Hepatocyte (in vitro differentiated cells): Measurements from ENCODE around the gene ZNRF3. TPM values are rescaled to one million over a fixed set of nuclear protein-coding genes. Genes with fewer than 3 reads are reported as not detected.

Experiments used
- DNase-seq: peaks from one replicate; pipeline ENCODE4 v3.0.0-alpha.2; 2016; ENCODE audit warnings: low spot score
- H2AFZ ChIP-seq: fragments of 200-600 bp; sonication (generic); 2 replicates; pipeline ENCODE4 v1.6.0; 2016; ENCODE audit warnings: antibody characterized with exemption, mild to moderate bottlenecking
- H3K27ac ChIP-seq: fragments of 200-600 bp; sonication (generic); 2 replicates; pipeline ENCODE4 v1.5.1; 2016; ENCODE audit warnings: mild to moderate bottlenecking
- H3K27me3 ChIP-seq: fragments of 200-600 bp; sonication (generic); 2 replicates; pipeline ENCODE4 v1.6.1; 2016
- H3K36me3 ChIP-seq: fragments of 200-600 bp; sonication (generic); replicated peaks from 2 replicates; pipeline ENCODE4 v1.5.1; 2016; ENCODE audit warnings: low read depth; ENCODE audit not compliant: insufficient read depth
- H3K4me1 ChIP-seq: fragments of 200-600 bp; sonication (generic); 2 replicates; pipeline ENCODE4 v1.5.1; 2016; ENCODE audit warnings: mild to moderate bottlenecking, moderate library complexity; ENCODE audit not compliant: insufficient read depth
- H3K4me2 ChIP-seq: fragments of 200-600 bp; sonication (generic); 2 replicates; pipeline ENCODE4 v1.6.0; 2016
- H3K4me3 ChIP-seq: fragments of 200-600 bp; sonication (generic); 2 replicates; pipeline ENCODE4 v1.5.1; 2016; ENCODE audit warnings: mild to moderate bottlenecking
- H3K79me2 ChIP-seq: fragments of 200-600 bp; sonication (generic); 2 replicates; pipeline ENCODE4 v1.6.0; 2017; ENCODE audit warnings: mild to moderate bottlenecking
- H3K9me2 ChIP-seq: fragments of 200-600 bp; sonication (generic); replicated peaks from 2 replicates; pipeline ENCODE4 v1.6.0; 2017; ENCODE audit warnings: mild to moderate bottlenecking; ENCODE audit not compliant: insufficient read depth
- H3K9me3 ChIP-seq: fragments of 200-600 bp; sonication (generic); 2 replicates; pipeline ENCODE4 v1.5.1; 2016; ENCODE audit warnings: low read depth, mild to moderate bottlenecking
- H4K20me1 ChIP-seq: fragments of 200-600 bp; sonication (generic); 2 replicates; pipeline ENCODE4 v1.6.0; 2016; ENCODE audit warnings: mild to moderate bottlenecking; ENCODE audit not compliant: insufficient read depth, poor library complexity, severe bottlenecking
- EZH2 ChIP-seq: fragments of 200-600 bp; sonication (generic); IDR thresholded peaks from 2 replicates; pipeline ENCODE4 v1.6.1; 2016; ENCODE audit warnings: antibody characterized with exemption, mild to moderate bottlenecking, borderline replicate concordance
- EZH2phosphoT487 ChIP-seq: fragments of 200-600 bp; sonication (generic); IDR thresholded peaks from one replicate; pipeline ENCODE4 v1.6.1; 2018; ENCODE audit warnings: antibody characterized with exemption, mild to moderate bottlenecking, low read depth, moderate library complexity; ENCODE audit not compliant: unreplicated experiment, severe bottlenecking
- WGBS: methylation state at CpG from one replicate; pipeline ENCODE4 v1.1.6; 2016; ENCODE audit warnings: low lambda C conversion rate; ENCODE audit errors: missing lambda C conversion rate; 5-methylcytosine and 5-hydroxymethylcytosine counted together
- polyA plus RNA-seq: library from polyadenylated mRNA; unstranded; fragments of >200 nt; fragmentation: Nextera tagmentation; extraction: Ambion mirVana; gene quantifications from 2 replicates; pipeline ENCODE4 v1.2.1, GENCODE V29; 2016
- total RNA-seq: library from RNA; depleted of rRNA; stranded (reverse); fragments of >200 nt; gene quantifications from 2 replicates; pipeline ENCODE4 v1.2.3, GENCODE V29; 2014
- TF ChIP-seq, protein P1 (sequence below): fragments of 200-600 bp; sonication (generic); IDR thresholded peaks from 2 replicates; pipeline ENCODE4 v1.5.1; 2016; ENCODE audit warnings: antibody characterized with exemption, mild to moderate bottlenecking; ENCODE audit not compliant: poor library complexity

Gene ZNRF3
- total and polyA plus RNA-seq, 2 experiments from 2014 or later, result 8.9 to 14.7 TPM

DNA sequence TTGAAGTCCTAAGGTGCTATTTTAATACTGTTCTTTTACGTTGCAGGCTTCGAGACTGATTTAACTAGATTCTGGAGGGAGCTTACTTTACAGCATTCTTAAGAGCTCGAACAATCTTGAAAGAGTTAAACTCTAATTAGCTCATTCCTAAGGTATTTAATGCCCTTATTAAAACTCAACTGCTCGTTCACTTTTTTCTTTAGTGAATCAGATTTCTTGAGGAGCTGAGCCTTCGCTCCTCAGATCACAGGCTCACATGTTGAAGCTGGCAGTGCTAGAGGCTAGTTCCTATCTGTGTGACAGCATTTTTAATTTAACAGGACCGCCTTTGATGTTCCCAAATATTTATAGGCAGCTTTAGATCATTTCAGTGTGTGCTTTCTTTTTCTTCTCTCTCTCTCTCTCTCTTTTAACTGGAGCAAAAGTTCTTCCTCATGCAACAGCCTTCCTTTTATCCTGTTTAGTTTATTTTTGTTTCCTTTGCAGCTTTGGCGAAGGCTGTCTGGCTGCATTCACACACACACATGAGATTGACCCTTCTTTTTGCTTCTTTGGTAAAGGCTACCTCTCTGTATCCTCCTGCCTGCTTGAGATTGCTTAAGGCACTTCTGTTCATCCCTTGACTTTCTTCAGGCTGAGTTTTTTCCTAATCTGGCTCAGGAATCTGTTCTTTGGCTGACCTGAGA, 21.0 kb downstream of the ZNRF3 start:
- 29% methylated on average over 7 of the region's 7 CpGs for WGBS
- Histone ChIP-seq H3K4me3 (no peak overlapping the region), H3K27me3 (no peaks in the 10 kb centered on the region), H3K4me2 (peak overlapping the region; percentile 60), H3K27ac (peak overlapping the region; percentile 61), H2AFZ (no peak overlapping the region), H3K4me1 (peaks cover 37% of the 10 kb centered on the region), H3K9me2 (no peaks in the 10 kb centered on the region), H4K20me1 (peaks cover 2% of the 10 kb centered on the region), H3K9me3 (no peaks in the 10 kb centered on the region), H3K36me3 (no peaks in the 10 kb centered on the region), H3K79me2 (peaks cover 95% of the 10 kb centered on the region)
- TF ChIP-seq EZH2 (no peak), EZH2phosphoT487 (no peak)
- TF ChIP-seq, protein P1, sequence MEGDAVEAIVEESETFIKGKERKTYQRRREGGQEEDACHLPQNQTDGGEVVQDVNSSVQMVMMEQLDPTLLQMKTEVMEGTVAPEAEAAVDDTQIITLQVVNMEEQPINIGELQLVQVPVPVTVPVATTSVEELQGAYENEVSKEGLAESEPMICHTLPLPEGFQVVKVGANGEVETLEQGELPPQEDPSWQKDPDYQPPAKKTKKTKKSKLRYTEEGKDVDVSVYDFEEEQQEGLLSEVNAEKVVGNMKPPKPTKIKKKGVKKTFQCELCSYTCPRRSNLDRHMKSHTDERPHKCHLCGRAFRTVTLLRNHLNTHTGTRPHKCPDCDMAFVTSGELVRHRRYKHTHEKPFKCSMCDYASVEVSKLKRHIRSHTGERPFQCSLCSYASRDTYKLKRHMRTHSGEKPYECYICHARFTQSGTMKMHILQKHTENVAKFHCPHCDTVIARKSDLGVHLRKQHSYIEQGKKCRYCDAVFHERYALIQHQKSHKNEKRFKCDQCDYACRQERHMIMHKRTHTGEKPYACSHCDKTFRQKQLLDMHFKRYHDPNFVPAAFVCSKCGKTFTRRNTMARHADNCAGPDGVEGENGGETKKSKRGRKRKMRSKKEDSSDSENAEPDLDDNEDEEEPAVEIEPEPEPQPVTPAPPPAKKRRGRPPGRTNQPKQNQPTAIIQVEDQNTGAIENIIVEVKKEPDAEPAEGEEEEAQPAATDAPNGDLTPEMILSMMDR, result no peak
- peak; percentile 24 for DNase-seq

DNA sequence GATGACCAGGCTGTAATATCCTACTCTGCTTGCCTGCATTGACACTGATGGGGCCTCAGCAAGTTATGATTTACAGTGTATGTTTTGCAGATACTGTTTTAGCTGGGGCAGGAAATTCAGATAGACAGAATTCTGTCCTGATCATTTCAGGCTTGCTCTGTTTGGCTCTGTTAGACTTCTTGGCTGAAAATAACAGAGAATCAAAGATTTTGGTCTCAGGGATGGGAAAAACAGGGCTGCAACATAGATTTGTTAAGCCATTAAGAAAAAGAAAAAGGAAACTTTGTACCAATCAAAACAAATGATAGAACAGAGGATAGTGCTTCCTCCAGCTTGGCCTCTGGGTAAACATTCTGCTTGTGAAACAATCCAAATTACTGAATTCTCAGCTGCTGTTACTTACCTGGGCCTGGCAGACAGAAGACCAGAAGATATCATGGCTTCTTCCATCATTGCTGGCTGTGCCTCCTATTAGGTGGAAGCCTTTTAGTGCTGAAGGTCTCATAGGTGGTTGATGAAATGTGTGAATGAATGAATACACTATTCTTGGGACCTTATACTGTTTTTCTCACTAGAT, 22.0 kb downstream of the ZNRF3 start:
- H3K4me1 ChIP-seq, result peaks cover 40% of the 10 kb centered on the region
- no peaks in the 10 kb centered on the region for H3K9me2 ChIP-seq
- TF ChIP-seq EZH2 (no peak), EZH2phosphoT487 (no peak)
- TF ChIP-seq, protein P1, result no peak
- peaks cover 95% of the 10 kb centered on the region for H3K79me2 ChIP-seq
- peaks cover 4% of the 10 kb centered on the region for H4K20me1 ChIP-seq
- H3K4me3 ChIP-seq, result no peak overlapping the region
- peak overlapping the region; percentile 60 for H3K4me2 ChIP-seq
- no peaks in the 10 kb centered on the region for H3K36me3 ChIP-seq
- no peak overlapping the region for H2AFZ ChIP-seq
- no peaks in the 10 kb centered on the region for H3K9me3 ChIP-seq
- no peak for DNase-seq
- peak overlapping the region; percentile 61 for H3K27ac ChIP-seq
- no peaks in the 10 kb centered on the region for H3K27me3 ChIP-seq

DNA sequence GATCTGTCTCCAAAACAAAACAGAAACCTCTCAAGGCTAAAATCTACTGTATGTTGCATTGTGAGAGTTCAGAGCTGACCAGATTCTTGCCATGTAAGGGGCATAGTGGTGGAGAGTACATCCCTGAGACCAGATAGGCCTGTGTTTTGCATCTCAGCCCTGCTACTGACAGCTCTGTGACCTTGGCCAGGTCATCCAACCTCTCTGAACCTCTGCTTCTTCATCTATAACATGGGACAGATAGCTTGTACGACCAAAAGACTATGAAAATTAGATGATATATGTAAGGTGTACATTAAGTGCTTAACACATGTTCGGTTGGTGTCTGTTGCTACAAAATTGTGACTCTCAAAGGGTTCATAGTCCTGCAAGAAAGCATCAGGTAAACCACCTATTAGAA, 22.9 kb downstream of the ZNRF3 start:
- no peak overlapping the region for H3K4me3 ChIP-seq
- peaks cover 95% of the 10 kb centered on the region for H3K79me2 ChIP-seq
- H3K27me3 ChIP-seq, result no peaks in the 10 kb centered on the region
- no peak for DNase-seq
- no peaks in the 10 kb centered on the region for H3K9me3 ChIP-seq
- H3K36me3 ChIP-seq, result no peaks in the 10 kb centered on the region
- H3K4me2 ChIP-seq, result no peak overlapping the region
- peaks cover 48% of the 10 kb centered on the region for H3K4me1 ChIP-seq
- H2AFZ ChIP-seq, result no peak overlapping the region
- no peak for TF ChIP-seq EZH2
- TF ChIP-seq, protein P1, result no peak
- no peak for TF ChIP-seq EZH2phosphoT487
- peak overlapping the region; percentile 61 for H3K27ac ChIP-seq
- WGBS, result 86% methylated on average over 2 of the region's 2 CpGs
- no peaks in the 10 kb centered on the region for H3K9me2 ChIP-seq
- peaks cover 4% of the 10 kb centered on the region for H4K20me1 ChIP-seq
